HCT116 (cell line): Measurements from ENCODE around the gene MZB1. TPM values are rescaled to one million over a fixed set of nuclear protein-coding genes. Genes with fewer than 3 reads are reported as not detected.
"Not testable (repeated sequence)": the region's sequence is repeated elsewhere in the genome, so short reads cannot be mapped to it uniquely, and the experiment has no call there.

Source experiments
- ATAC-seq: fragments of 200-7000 bp; cut with Tn5 transposase; 2 replicates; pipeline ENCODE4 v1.9.1; 2020; ENCODE audit warnings: mild to moderate bottlenecking, moderate library complexity
- BruUV-seq: library from RNA; stranded (reverse); fragments of 400-500 nt; replicated peaks from 2 replicates; lab custom pipeline; 2021; lab: Mats Ljungman, UMichigan
- CTCF ChIA-PET: fragments of 300-600 bp; sonication (Branson Sonifier 250); formaldehyde crosslinking; loops from one replicate; lab custom pipeline; 2021; ENCODE audit warnings: antibody characterized with exemption; lab: Charles Lee
- POLR2A ChIA-PET: fragments of 300-600, 350-600 bp; sonication (Branson Sonifier 250); formaldehyde crosslinking; loops from one replicate; lab custom pipeline; 2021; ENCODE audit warnings: antibody characterized with exemption; lab: Charles Lee
- RAD21 ChIA-PET, 2 experiments: fragments of 300-600 bp; sonication (Branson Sonifier 250); formaldehyde crosslinking; loops; one replicate each; lab custom pipeline; 2023; ENCODE audit warnings: low total read pairs in 2 of 2; ENCODE audit not compliant: uncharacterized antibody in 2 of 2, unreplicated experiment in 2 of 2, low non-redundant PET in 1 of 2; lab: Charles Lee
- DNase-seq: peaks from one replicate; pipeline ENCODE4 v3.0.0-alpha.2; 2010; ENCODE audit warnings: low read depth, low spot score
- H2AFZ ChIP-seq: fragments of 200-600 bp; shearing (Covaris generic), sonication (generic); 2 replicates; pipeline ENCODE4 v1.6.1; 2017; ENCODE audit warnings: low read depth, mixed run types, mixed read lengths, antibody characterized with exemption, low read length; ENCODE audit not compliant: poor library complexity, severe bottlenecking
- H3K27ac ChIP-seq: 2 replicates; pipeline ENCODE4 v1.5.1; 2012; ENCODE audit warnings: low read depth, low read length
- H3K27me3 ChIP-seq: fragments of 200-600 bp; sonication (generic); 2 replicates; pipeline ENCODE4 v1.6.1; 2016; ENCODE audit warnings: mixed run types, low read length, mixed read lengths; ENCODE audit not compliant: insufficient read depth
- H3K36me3 ChIP-seq, 2 experiments: fragments of 200-500 bp in 1 of 2; fragments of 200-600 bp in 1 of 2; sonication (Bioruptor generic) in 1 of 2; sonication (generic) in 1 of 2; 2 replicates each; pipeline versions ENCODE4 v1.5.1 to v1.6.1; 2014 to 2016; ENCODE audit warnings: low read length in 2 of 2, inconsistent platforms in 1 of 2, mixed read lengths in 1 of 2, mixed run types in 1 of 2; ENCODE audit not compliant: insufficient read depth in 2 of 2, control insufficient read depth in 1 of 2
- H3K4me1 ChIP-seq, 2 experiments: fragments of 200-600 bp in 1 of 2; sonication (generic) in 1 of 2; 2 replicates each; pipeline versions ENCODE4 v1.5.1 to v1.6.1; 2012 to 2017; ENCODE audit warnings: low read length in 2 of 2, inconsistent platforms in 1 of 2, mild to moderate bottlenecking in 1 of 2, mixed read lengths in 1 of 2, mixed run types in 1 of 2, moderate library complexity in 1 of 2; ENCODE audit not compliant: insufficient read depth in 2 of 2, control insufficient read depth in 1 of 2
- H3K4me2 ChIP-seq: fragments of 200-600 bp; sonication (generic); 2 replicates; pipeline ENCODE4 v1.6.1; 2017; ENCODE audit warnings: mixed run types, low read length, mixed read lengths
- H3K4me3 ChIP-seq, 2 experiments: fragments of 200-600 bp in 1 of 2; sonication (generic) in 1 of 2; replicated peaks in 1 of 2; 2 replicates each; pipeline ENCODE4 v1.5.1; 2011 to 2016; ENCODE audit warnings: low read length in 2 of 2, control low read depth in 1 of 2, low read depth in 1 of 2, mild to moderate bottlenecking in 1 of 2, mixed read lengths in 1 of 2, mixed run types in 1 of 2
- H3K79me2 ChIP-seq: fragments of 200-600 bp; sonication (generic); 2 replicates; pipeline ENCODE4 v1.6.1; 2017; ENCODE audit warnings: mild to moderate bottlenecking, mixed run types, low read length, moderate library complexity, mixed read lengths; ENCODE audit not compliant: insufficient read depth
- H3K9ac ChIP-seq: fragments of 200-600 bp; sonication (generic); 2 replicates; pipeline ENCODE4 v1.6.1; 2016; ENCODE audit warnings: low read length, mixed read lengths
- H3K9me2 ChIP-seq: fragments of 200-600 bp; sonication (generic), shearing (Covaris generic); 2 replicates; pipeline ENCODE4 v1.6.1; 2017; ENCODE audit warnings: mixed run types, mild to moderate bottlenecking, moderate library complexity; ENCODE audit not compliant: insufficient read depth
- H3K9me3 ChIP-seq, 2 experiments: fragments of 200-500 bp in 1 of 2; fragments of 200-600 bp in 1 of 2; sonication (Bioruptor generic) in 1 of 2; sonication (generic) in 1 of 2; 2 replicates each; pipeline ENCODE4 v1.6.1; 2014 to 2017; ENCODE audit warnings: low read length in 2 of 2, mixed read lengths in 2 of 2, inconsistent platforms in 1 of 2, low read depth in 1 of 2, mild to moderate bottlenecking in 1 of 2, mixed run types in 1 of 2, moderate library complexity in 1 of 2; ENCODE audit not compliant: control insufficient read depth in 1 of 2, insufficient read depth in 1 of 2
- H4K20me1 ChIP-seq: fragments of 200-600 bp; sonication (generic), shearing (Covaris generic); 2 replicates; pipeline ENCODE4 v1.6.1; 2017; ENCODE audit warnings: mixed run types, mild to moderate bottlenecking, moderate library complexity; ENCODE audit not compliant: insufficient read depth
- MAX ChIP-seq: IDR thresholded peaks from 2 replicates; pipeline ENCODE4 v1.6.1; 2012
- ZBTB33 ChIP-seq: IDR thresholded peaks from 2 replicates; pipeline ENCODE4 v1.6.1; 2011; ENCODE audit warnings: mild to moderate bottlenecking, low read length, moderate library complexity; ENCODE audit not compliant: insufficient replicate concordance; ENCODE audit errors: extremely low read depth
- intact Hi-C: fragments of 100-400 bp; cut with micrococcal nuclease; formaldehyde crosslinking; loops from 2 replicates; pipeline ENCODE4 v1.10.0; 2022
- total RNA-seq: library from RNA; stranded (reverse); gene quantifications from one replicate; pipeline ENCODE4 v1.2.1, GENCODE V29; 2021; ENCODE audit not compliant: unreplicated experiment

The MZB1 gene
- total RNA-seq, 1 experiment from 2014 or later, result 0.81 TPM

GRCh38 chr5:139354186-139354585 is 35.5 kb downstream of the MZB1 start:
- no peak overlapping the region for H3K27ac ChIP-seq
- H3K4me1 ChIP-seq, result 0 out of 4 replicates have a peak, but pooled peaks cover 0 to 3% of the 10 kb centered on the region in 2 experiments
- RAD21 ChIA-PET, result no interaction called here
- no peak overlapping the region for H3K4me3 ChIP-seq
- BruUV-seq, result no TSS peak
- peaks cover 2 to 4% of the 10 kb centered on the region in 2 experiments; a peak in 3 of 4 replicates for H3K36me3 ChIP-seq
- peaks cover 100% of the 10 kb centered on the region for H3K79me2 ChIP-seq
- no peak overlapping the region for H3K9ac ChIP-seq
- intact Hi-C loops, result no loop called here
- ATAC-seq, result no peak
- no peaks in the 10 kb centered on the region for H3K9me2 ChIP-seq
- no peaks in the 10 kb centered on the region for H3K9me3 ChIP-seq
- no peak overlapping the region for H2AFZ ChIP-seq
- no peak overlapping the region for H3K4me2 ChIP-seq
- H3K27me3 ChIP-seq, result no peaks in the 10 kb centered on the region
- TF ChIP-seq MAX (no peak), ZBTB33 (no peak)
- TF ChIP-seq, all 23 proteins: peak for 0
- CTCF ChIA-PET, result no interaction called here
- H4K20me1 ChIP-seq, result peaks cover 4% of the 10 kb centered on the region; the same call in 1 of the 2 replicates
- no peak for DNase-seq
- POLR2A ChIA-PET, result interaction anchor here (1.1 to 1.4 kb wide), 2 partner anchors 12 to 61 kb away, joined by 3 read pairs; partner anchors contain the start of gene MATR3

GRCh38 chr5:139347863-139348262 is 41.9 kb downstream of the MZB1 start:
- H3K36me3 ChIP-seq, H3K4me3 ChIP-seq, H3K4me2 ChIP-seq, H3K4me1 ChIP-seq, intact Hi-C loops, ATAC-seq, DNase-seq, RAD21 ChIA-PET, H2AFZ ChIP-seq, CTCF ChIA-PET, BruUV-seq, H4K20me1 ChIP-seq, POLR2A ChIA-PET, H3K9ac ChIP-seq, H3K9me3 ChIP-seq, H3K27ac ChIP-seq, H3K9me2 ChIP-seq, H3K27me3 ChIP-seq: not testable (repeated sequence)
- peaks cover 100% of the 10 kb centered on the region for H3K79me2 ChIP-seq

GRCh38 chr5:139345442-139345841 is 44.3 kb downstream of the MZB1 start:
- Histone ChIP-seq H3K79me2 (peaks cover 87% of the 10 kb centered on the region), H3K4me1 (peaks cover 4 to 16% of the 10 kb centered on the region in 2 experiments; a peak in 3 of 4 replicates)
- BruUV-seq, H2AFZ ChIP-seq, CTCF ChIA-PET, H3K27ac ChIP-seq, H3K9me2 ChIP-seq, POLR2A ChIA-PET, ATAC-seq, H3K9ac ChIP-seq, RAD21 ChIA-PET, H3K9me3 ChIP-seq, H3K27me3 ChIP-seq, H4K20me1 ChIP-seq, DNase-seq, H3K36me3 ChIP-seq, H3K4me3 ChIP-seq, H3K4me2 ChIP-seq, intact Hi-C loops: not testable (repeated sequence)
